Measurements from ENCODE around the gene CORIN. TPM values are rescaled to one million over a fixed set of nuclear protein-coding genes. Genes with fewer than 3 reads are reported as not detected.

Gene CORIN
- total RNA-seq, 1 experiment from 2014 or later, result 3.5 TPM

GRCh38 chr4:47744843-47745382 is 93.0 kb downstream of the CORIN start (continued):
- TF ChIP-seq RAD21 (IDR thresholded peaks at IDR 0.05; ENCODE audit: low read depth) (no peak), SRF (IDR thresholded peaks at IDR 0.05; ENCODE audit: low read depth) (no peak), ZNF274 (IDR thresholded peaks at IDR 0.05; ENCODE audit: low read depth, low read length) (no peak)

- CTCF ChIA-PET, result no interaction called here
- POLR2A ChIA-PET, result no interaction called here
- no peak overlapping the region for H3K4me2 ChIP-seq (ENCODE audit: low read length)
- intact Hi-C loops (cut with micrococcal nuclease), result no loop called here
- no peak overlapping the region for H3K9ac ChIP-seq (ENCODE audit: low read length)
- no peak overlapping the region for H3K27ac ChIP-seq (ENCODE audit: low read depth, low read length)
- H4K20me1 ChIP-seq (ENCODE audit: insufficient read depth), result no peaks in the 10 kb centered on the region
- RAD21 ChIA-PET (ENCODE audit: low non-redundant PET in 1 of 2, low total read pairs in 2 of 2, uncharacterized antibody in 2 of 2, unreplicated experiment in 2 of 2), result no interaction called here
- BruUV-seq (replicated peaks), result no TSS peak
- no peaks in the 10 kb centered on the region for H3K79me2 ChIP-seq (ENCODE audit: insufficient read depth, low read length)
- H2AFZ ChIP-seq (ENCODE audit: low read depth, low read length, poor library complexity, severe bottlenecking), result no peak overlapping the region
- H3K9me2 ChIP-seq (ENCODE audit: insufficient read depth), result no peaks in the 10 kb centered on the region
- no peaks in the 10 kb centered on the region for H3K4me1 ChIP-seq (ENCODE audit: control insufficient read depth in 1 of 2, insufficient read depth in 2 of 2, low read length in 2 of 2)
- H3K27me3 ChIP-seq (ENCODE audit: insufficient read depth, low read length), result no peaks in the 10 kb centered on the region
- no peaks in the 10 kb centered on the region for H3K9me3 ChIP-seq (ENCODE audit: control insufficient read depth in 1 of 2, insufficient read depth in 1 of 2, low read depth in 1 of 2, low read length in 2 of 2)
- ATAC-seq (no peak), DNase-seq (ENCODE audit: low read depth, low spot score) (no peak)
- TF ChIP-seq EZH2phosphoT487 (IDR thresholded peaks at IDR 0.05; ENCODE audit: borderline replicate concordance) (no peak), POLR2AphosphoS5 (IDR thresholded peaks at IDR 0.05; ENCODE audit: low read depth, low read length) (no peak), SIN3A (IDR thresholded peaks at IDR 0.05; ENCODE audit: low read depth) (no peak), EZH2 (IDR thresholded peaks at IDR 0.05) (no peak), FOSL1 (IDR thresholded peaks at IDR 0.05; ENCODE audit: low read depth) (no peak), SRF (IDR thresholded peaks at IDR 0.05; ENCODE audit: low read depth) (no peak), POLR2A (IDR thresholded peaks at IDR 0.05; ENCODE audit: borderline replicate concordance, extremely low read depth, insufficient read depth, insufficient read length) (no peak), REST (IDR thresholded peaks at IDR 0.05; ENCODE audit: low read depth) (no peak), RAD21 (IDR thresholded peaks at IDR 0.05; ENCODE audit: low read depth) (no peak), JUND (IDR thresholded peaks at IDR 0.05) (no peak), CBX3 (IDR thresholded peaks at IDR 0.05; ENCODE audit: low read depth) (no peak)
- TF ChIP-seq, protein P1, sequence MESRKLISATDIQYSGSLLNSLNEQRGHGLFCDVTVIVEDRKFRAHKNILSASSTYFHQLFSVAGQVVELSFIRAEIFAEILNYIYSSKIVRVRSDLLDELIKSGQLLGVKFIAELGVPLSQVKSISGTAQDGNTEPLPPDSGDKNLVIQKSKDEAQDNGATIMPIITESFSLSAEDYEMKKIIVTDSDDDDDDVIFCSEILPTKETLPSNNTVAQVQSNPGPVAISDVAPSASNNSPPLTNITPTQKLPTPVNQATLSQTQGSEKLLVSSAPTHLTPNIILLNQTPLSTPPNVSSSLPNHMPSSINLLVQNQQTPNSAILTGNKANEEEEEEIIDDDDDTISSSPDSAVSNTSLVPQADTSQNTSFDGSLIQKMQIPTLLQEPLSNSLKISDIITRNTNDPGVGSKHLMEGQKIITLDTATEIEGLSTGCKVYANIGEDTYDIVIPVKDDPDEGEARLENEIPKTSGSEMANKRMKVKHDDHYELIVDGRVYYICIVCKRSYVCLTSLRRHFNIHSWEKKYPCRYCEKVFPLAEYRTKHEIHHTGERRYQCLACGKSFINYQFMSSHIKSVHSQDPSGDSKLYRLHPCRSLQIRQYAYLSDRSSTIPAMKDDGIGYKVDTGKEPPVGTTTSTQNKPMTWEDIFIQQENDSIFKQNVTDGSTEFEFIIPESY (IDR thresholded peaks at IDR 0.05; ENCODE audit: extremely low read depth, insufficient replicate concordance, low read length), result no peak
- no peaks in the 10 kb centered on the region for H3K36me3 ChIP-seq (ENCODE audit: control insufficient read depth in 1 of 2, insufficient read depth in 2 of 2, low read length in 2 of 2)
- H3K4me3 ChIP-seq (replicated peaks in 1 of 2; ENCODE audit: low read depth in 1 of 2, low read length in 2 of 2), result no peak overlapping the region
Measured at GRCh38 chr4:47744253-47744652, 93.6 kb downstream of the CORIN start.

All from HCT116 (cell line).